Lower leg skin (tissue), 3 donors: ENCODE results near the gene AOPEP.

Source experiments
- CTCF ChIP-seq, 3 donors: fragments of 450-650 bp; IDR thresholded peaks; one replicate each; pipeline ENCODE4 v1.5.1; 2016; ENCODE audit warnings: antibody characterized with exemption in 3 of 3, mild to moderate bottlenecking in 3 of 3, moderate library complexity in 2 of 3
- POLR2A ChIP-seq, 2 donors: fragments of 450-650 bp; IDR thresholded peaks; one replicate each; pipeline ENCODE4 v1.6.1; 2016 to 2017; ENCODE audit warnings: antibody characterized with exemption in 2 of 2, mild to moderate bottlenecking in 1 of 2, moderate library complexity in 1 of 2

- no peak for TF ChIP-seq CTCF (IDR thresholded peaks at IDR 0.05)
- TF ChIP-seq POLR2A (IDR thresholded peaks at IDR 0.05), result no peak
These were observed 179.1 kb downstream of the AOPEP start for GRCh38 chr9:94905606-94906005.
